GM18498 (cell line): Measurements from ENCODE around the gene CCT3.
"Not testable (repeated sequence)": the region's sequence is repeated elsewhere in the genome, so short reads cannot be mapped to it uniquely, and the experiment has no call there.

ENCODE experiments used
- ATAC-seq: cut with Tn5 transposase; IDR thresholded peaks from one replicate; pipeline ENCODE4 v1.9.1; 2021; ENCODE audit warnings: mild to moderate bottlenecking, moderate library complexity; ENCODE audit not compliant: unreplicated experiment

The CCT3 gene

GRCh38 chr1:156368889-156369684, 31.0 kb upstream of the CCT3 start, which contains the start of gene RHBG:
Gene RHBG, plus strand, starts transcription at chr1:156369211. Its CDS starts 39 bp downstream, at chr1:156369250.
- ATAC-seq: no peak

GRCh38 chr1:156368157-156368658, 30.1 kb upstream of the CCT3 start:
- no peak for ATAC-seq

DNA sequence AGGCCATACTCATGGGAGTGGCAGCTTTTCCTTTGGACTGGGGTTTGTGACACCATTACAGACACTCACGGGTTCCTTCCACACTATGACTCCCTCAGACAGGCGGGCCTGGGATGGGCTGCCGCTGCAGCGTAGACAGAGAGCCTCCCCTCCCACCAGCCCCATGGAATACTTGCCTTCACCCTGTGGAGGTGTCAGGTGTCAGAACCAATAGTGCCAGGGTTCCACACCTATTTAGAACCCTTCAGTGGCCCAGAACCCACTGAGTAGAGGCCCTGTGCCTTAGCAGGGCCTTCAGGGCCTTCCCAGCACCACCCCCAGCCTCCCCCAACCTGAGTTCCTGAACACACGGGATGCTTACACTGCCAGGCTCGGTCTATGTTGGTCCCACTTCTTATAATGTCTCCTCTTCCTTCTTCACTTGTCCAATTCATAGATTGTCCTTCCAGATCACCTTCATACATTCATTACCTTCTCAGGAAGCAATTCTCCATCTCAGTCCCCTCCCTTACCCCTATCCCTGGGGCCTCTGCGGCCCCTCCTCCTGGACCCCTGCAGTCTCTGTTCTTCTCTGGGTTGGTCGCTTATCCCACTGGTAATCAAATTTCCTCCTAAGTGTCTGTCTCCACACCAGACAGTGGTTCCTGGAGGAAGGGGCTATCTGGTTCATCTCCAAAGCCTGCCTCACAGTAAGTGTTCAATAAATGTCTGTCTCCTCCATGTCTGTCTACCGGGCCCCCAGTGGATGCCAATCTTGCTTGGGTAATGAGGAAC, 29.5 kb upstream of the CCT3 start:
- ATAC-seq: no peak

DNA sequence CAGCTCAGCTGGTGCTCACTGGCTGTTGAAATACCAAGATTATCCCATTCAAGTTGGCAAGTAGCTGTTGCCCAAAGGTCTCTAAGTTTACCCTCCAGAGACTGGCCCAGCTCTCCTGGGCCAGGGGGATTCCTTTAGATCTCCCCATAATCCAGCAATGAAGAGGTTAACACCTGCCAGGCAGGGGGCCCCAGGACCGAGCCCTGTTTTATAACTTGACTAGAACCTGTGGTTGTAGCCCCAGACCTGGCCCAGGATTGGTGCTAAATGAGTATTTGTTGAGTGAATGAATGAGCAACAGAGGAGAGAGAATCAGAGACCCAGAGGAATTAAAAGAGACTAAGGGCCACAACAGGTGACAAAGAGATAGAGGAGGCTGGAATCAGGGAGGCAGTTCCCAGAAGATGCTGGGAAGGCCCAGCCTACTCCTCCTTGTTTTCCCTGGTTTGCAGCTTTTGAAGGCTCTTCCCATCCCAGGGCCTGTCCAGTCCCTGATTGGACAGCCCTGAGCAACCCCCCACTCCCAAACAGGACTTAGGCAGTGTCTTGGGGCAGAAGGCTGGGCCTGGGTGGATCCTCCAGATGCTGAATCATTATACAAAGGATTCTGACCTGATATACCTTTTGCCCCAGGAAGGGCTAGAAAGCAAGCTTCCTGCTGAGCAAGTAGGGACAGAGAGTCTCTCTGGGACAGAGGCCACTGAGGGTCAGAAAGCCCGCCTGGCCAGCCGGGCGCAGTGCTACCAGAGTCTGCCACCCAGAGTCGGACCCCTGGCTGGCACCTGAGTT, 28.5 kb upstream of the CCT3 start:
- no peak for ATAC-seq

GRCh38 chr1:156365754-156366153, 27.7 kb upstream of the CCT3 start:
- no peak for ATAC-seq

GRCh38 chr1:156360534-156360933, 22.4 kb upstream of the CCT3 start:
- ATAC-seq: no peak

- ATAC-seq: no peak
These were observed 21.9 kb upstream of the CCT3 start for GRCh38 chr1:156359973-156360372.

GRCh38 chr1:156359249-156359648, 21.2 kb upstream of the CCT3 start:
- ATAC-seq: no peak

- no peak for ATAC-seq
These were observed 20.5 kb upstream of the CCT3 start for GRCh38 chr1:156358641-156359040.

DNA sequence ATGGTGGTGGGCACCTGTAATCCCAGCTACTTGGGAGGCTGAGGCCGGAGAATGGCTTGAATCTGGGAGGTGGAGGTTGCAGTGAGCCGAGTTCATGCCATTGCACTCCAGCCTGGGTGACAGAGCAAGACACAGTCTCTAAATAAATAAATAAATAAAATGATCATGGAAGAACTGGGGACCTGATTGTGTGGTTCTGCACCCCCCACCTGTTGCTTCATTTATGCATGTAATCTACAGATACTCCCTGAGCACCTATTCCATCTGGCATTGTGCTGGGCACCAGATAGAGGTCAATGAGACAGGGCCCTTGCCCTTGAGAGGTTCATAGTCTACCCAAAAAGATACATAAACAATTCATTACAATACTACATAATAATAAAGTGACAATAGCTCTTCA, 19.9 kb upstream of the CCT3 start:
- no peak for ATAC-seq

- no peak for ATAC-seq
These were observed 18.9 kb upstream of the CCT3 start for GRCh38 chr1:156356875-156357534.

DNA sequence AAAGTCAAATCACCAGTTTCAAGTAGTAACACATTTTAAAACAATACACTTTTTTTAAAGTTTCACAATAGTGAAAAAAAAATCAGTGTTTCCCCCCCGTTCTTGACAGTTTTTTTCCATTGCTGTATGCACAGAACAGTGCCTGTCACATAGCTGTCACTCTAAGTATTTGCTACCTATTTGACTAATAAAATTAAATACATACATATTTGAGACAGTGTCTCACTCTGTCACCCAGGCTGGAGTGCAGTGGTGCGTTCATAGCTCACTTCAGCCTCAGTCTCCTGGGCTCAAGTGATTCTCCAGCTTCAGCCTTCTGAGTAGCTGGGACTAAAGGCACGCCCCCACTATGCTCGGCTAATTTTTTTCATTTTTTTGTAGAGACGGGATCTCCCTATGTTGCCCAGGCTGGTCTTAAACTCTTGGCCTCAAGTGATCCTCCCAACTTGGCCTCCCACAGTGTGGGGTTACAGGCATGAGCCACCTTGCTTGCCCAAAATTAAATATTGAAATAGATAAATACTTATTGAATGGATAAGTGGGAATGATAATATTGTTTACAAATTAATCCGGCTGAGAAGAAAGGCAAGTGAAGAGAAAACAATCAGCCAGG, 18.3 kb upstream of the CCT3 start:
- no peak for ATAC-seq

- ATAC-seq: not testable (repeated sequence)
These were observed 14.4 kb upstream of the CCT3 start for GRCh38 chr1:156352481-156352880.

DNA sequence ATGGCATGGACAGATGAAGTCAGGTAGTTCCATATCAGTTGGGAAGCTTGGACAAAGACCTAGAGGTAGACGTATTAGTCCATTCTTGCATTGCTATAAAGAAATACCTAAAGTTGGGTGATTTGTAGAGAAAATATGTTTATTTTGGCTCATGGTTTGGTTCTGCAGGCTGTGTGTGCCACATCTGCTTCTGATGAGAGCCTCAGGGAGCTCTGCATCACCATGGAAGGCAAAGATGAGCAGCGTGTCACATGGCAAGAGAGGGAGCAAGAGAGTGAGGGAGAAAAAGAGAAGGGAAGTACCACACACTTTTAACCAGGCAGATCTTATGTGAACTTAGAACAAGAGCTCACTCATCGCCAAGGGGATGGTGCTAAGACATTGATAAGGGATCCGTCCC, 9.2 kb upstream of the CCT3 start:
- ATAC-seq: no peak

DNA sequence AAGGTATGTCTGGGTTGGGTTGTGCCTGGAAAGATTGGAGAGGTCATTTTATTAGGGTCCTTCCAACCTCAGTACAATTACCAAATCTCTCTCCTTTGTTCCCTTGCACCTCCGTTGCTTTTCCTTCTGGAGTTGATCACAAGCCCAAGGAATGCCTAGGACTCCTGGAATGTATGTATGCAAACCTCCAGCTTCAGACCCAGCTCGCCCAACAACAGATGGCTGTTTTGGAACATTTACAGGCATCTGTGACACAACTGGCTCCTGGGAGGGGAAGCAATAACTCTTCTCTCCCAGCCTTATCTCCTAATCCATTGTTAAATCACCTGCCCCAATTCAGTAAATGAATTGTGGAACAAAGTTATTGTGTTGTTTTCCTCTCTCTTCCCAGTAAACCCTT, 8.5 kb upstream of the CCT3 start:
- ATAC-seq: no peak

DNA sequence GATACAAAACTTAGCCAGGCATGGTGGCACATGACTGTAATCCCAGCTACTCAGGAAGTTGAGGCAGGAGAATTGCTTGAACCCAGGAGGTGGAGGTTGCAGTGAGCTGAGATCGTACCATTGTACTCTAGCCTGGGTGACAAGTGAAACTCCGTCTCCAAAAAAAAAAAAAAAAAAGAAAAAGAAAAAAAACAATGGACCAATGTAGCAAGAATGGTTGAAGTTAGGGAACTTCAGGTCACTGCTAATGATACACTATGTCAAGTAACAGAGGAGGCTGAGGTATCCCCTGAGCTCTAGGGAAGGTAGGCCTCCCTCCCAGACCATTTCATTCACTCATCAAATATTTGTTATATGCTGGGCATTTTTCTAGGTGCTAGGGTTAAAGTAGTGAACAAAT, 7.9 kb upstream of the CCT3 start:
- ATAC-seq: not testable (repeated sequence)

DNA sequence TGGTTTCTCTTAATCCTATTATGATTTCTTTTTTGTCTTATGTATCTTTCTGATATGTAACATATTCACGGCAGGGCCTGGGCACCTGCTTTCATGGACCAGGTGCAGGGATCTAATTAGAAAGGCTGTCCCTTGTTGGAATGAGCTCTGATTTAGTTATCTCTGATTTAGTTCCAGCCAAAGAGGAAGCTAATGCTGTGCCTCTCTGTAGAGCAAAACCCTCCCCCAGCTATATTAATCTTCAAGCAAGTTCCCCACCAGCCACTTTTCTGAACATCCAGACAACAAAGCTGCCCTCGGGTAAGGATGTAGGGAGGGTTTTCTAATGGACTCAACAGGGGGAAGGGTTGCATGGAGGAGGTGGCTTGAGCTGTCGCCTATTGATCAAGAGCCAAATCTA, 6.3 kb upstream of the CCT3 start:
- ATAC-seq: no peak

DNA sequence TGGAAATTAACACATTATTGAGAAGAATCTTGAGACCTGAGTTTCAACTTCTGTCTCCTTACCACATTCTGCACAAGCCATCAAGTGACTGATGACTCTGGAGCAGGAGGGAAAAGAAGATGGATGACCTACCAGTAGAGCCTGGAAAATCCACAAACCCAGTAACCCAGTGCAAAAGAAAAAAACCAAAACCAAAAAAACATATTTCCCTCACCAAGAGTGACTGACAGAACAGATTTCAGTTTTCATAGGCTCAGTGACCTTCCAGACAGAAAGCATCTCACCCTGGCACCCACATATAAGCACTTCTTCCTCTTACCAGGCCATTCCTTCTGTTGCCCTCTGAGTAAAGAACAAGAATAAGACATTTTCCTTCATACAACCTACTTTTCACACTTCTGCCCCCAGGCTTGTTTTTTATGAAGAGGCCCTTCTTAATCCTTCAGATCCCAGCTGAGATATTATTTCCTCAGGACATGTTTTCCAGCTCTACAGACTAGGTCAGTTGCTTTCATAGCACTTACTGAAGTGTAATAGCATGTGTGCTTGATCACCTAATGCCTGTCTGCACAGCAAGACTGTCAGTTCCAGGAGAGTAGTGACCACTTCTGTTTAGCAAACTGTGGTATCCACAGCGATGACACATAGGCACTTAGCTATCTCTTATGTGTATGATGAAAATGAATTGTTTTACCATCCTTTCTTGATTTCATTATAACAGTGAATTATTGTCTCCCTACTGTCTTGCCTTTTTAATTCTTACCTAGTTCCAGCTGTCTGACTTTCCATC, 4.3 kb upstream of the CCT3 start:
- no peak for ATAC-seq

DNA sequence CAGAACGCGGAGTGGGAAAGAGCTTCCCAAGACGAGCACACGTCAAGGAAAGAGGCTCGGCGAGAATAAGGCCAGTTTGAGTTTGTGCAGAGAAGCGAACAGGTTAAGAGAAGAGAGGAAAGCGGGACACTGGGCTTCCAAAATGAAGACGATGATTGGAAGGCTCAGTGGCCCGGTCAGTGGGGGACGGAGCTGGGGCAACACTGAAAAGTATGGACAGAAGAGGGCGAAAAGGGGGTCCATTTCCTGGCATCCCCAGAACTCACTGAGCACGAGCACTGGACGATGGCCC, 258 bp downstream of the CCT3 start:
- ATAC-seq: no peak
